ENCODE measurements around the gene PON1.

The PON1 gene

DNA sequence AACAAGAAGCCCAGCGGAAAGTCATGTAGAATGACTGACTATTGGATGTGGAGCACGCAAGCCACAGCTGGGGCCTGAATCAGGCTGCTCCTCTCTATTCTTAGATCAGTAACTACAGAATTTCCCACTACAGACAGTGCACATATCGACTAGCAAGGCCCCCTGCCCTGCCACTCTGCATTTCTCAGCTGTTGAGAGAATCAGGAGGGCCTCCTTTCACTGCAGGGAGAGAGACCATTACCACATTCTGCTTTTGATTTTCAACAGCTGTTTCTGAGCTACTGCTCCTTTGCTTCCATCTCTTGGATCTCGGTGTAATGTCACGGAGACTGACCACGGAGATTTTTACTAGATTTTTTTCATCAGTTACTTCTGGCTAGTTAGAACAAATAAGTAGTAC, 73.8 kb downstream of the PON1 start:
- in situ Hi-C loops (cut with MboI; ENCODE audit: low pct_unique_long_range_greater_than_20kb, low sequenced_read_pairs, unreplicated experiment) = no loop called here
- TF ChIP-seq, protein P1, sequence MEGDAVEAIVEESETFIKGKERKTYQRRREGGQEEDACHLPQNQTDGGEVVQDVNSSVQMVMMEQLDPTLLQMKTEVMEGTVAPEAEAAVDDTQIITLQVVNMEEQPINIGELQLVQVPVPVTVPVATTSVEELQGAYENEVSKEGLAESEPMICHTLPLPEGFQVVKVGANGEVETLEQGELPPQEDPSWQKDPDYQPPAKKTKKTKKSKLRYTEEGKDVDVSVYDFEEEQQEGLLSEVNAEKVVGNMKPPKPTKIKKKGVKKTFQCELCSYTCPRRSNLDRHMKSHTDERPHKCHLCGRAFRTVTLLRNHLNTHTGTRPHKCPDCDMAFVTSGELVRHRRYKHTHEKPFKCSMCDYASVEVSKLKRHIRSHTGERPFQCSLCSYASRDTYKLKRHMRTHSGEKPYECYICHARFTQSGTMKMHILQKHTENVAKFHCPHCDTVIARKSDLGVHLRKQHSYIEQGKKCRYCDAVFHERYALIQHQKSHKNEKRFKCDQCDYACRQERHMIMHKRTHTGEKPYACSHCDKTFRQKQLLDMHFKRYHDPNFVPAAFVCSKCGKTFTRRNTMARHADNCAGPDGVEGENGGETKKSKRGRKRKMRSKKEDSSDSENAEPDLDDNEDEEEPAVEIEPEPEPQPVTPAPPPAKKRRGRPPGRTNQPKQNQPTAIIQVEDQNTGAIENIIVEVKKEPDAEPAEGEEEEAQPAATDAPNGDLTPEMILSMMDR (IDR thresholded peaks at IDR 0.05; ENCODE audit: extremely low read depth, insufficient read depth, missing control alignments) = no peak
- DNase-seq (ENCODE audit: low spot score) = no peak

Measured in GM13977 (cell line).